Measurements from ENCODE around the gene NFRKB.

DNA sequence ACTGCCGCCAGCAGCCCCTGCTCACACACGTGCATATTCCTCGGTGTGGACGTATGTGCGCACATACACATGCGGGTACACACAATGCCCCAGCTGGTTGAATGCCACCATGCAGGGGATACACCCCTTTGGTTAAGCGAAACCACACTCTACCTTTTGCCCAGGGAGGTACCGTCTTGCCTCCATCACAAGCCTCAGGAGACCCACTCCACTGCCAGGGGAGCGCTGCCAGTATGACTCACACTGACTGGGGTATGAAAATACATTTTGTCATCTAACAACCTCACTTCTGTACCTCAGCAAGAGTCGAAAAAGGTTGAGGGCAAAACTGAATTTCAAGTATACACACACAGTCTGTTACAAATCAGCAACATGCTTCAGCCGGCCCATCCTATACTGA is 40.3 kb downstream of the NFRKB start:
- TF ChIP-seq, protein P1, sequence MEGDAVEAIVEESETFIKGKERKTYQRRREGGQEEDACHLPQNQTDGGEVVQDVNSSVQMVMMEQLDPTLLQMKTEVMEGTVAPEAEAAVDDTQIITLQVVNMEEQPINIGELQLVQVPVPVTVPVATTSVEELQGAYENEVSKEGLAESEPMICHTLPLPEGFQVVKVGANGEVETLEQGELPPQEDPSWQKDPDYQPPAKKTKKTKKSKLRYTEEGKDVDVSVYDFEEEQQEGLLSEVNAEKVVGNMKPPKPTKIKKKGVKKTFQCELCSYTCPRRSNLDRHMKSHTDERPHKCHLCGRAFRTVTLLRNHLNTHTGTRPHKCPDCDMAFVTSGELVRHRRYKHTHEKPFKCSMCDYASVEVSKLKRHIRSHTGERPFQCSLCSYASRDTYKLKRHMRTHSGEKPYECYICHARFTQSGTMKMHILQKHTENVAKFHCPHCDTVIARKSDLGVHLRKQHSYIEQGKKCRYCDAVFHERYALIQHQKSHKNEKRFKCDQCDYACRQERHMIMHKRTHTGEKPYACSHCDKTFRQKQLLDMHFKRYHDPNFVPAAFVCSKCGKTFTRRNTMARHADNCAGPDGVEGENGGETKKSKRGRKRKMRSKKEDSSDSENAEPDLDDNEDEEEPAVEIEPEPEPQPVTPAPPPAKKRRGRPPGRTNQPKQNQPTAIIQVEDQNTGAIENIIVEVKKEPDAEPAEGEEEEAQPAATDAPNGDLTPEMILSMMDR (IDR thresholded peaks at IDR 0.05) = no peak
- TF ChIP-seq POLR2A (IDR thresholded peaks at IDR 0.05) (no peak), EP300 (IDR thresholded peaks at IDR 0.05) (no peak)
